Endothelial cell (in vitro differentiated cells): ENCODE results near the gene REST. TPM values are rescaled to one million over a fixed set of nuclear protein-coding genes. Genes with fewer than 3 reads are reported as not detected.

Experiments
- DNase-seq: peaks from one replicate; pipeline ENCODE4 v3.0.0; 2021; ENCODE audit warnings: low spot score
- H3K27ac Mint-ChIP-seq: one replicate; pipeline ENCODE4 v1.8.0; 2021; ENCODE audit warnings: mixed read lengths, inconsistent platforms; ENCODE audit not compliant: unreplicated experiment
- H3K27me3 Mint-ChIP-seq: one replicate; pipeline ENCODE4 v1.8.0; 2021; ENCODE audit warnings: mild to moderate bottlenecking, moderate library complexity, mixed read lengths, inconsistent platforms; ENCODE audit not compliant: unreplicated experiment
- H3K36me3 Mint-ChIP-seq: one replicate; pipeline ENCODE4 v1.8.0; 2021; ENCODE audit warnings: mild to moderate bottlenecking, low read depth, mixed read lengths, inconsistent platforms; ENCODE audit not compliant: unreplicated experiment
- H3K4me1 Mint-ChIP-seq: one replicate; pipeline ENCODE4 v1.8.0; 2021; ENCODE audit warnings: mild to moderate bottlenecking, mixed read lengths, inconsistent platforms; ENCODE audit not compliant: unreplicated experiment
- H3K4me3 Mint-ChIP-seq: one replicate; pipeline ENCODE4 v1.8.0; 2021; ENCODE audit warnings: mild to moderate bottlenecking, mixed read lengths, inconsistent platforms; ENCODE audit not compliant: unreplicated experiment
- H3K9me3 Mint-ChIP-seq: one replicate; pipeline ENCODE4 v1.8.0; 2021; ENCODE audit warnings: mixed read lengths, inconsistent platforms; ENCODE audit not compliant: unreplicated experiment
- CTCF ChIP-seq: fragments of 200-600 bp; sonication (generic); IDR thresholded peaks from one replicate; pipeline ENCODE4 v1.5.0; 2021; ENCODE audit warnings: antibody characterized with exemption; ENCODE audit not compliant: unreplicated experiment
- total RNA-seq: library from RNA; stranded (reverse); fragmentation: NEBNext Ultra II Directional; extraction: Animal tissue kit (Norgen Biotek cat#: 25700); gene quantifications from one replicate; pipeline ENCODE4 v1.2.1, GENCODE V29; 2021; ENCODE audit not compliant: unreplicated experiment

The REST gene
- total RNA-seq, 1 donor from 2014 or later = 70.4 TPM

GRCh38 chr4:56863441-56864139 lies 44.1 kb upstream of the REST start:
- DNase-seq = no peak
- Mint-ChIP-seq H3K36me3 (no peaks in the 10 kb centered on the region), H3K4me1 (no peaks in the 10 kb centered on the region), H3K4me3 (no peak overlapping the region), H3K27me3 (no peaks in the 10 kb centered on the region), H3K9me3 (no peaks in the 10 kb centered on the region), H3K27ac (no peak overlapping the region)
- TF ChIP-seq CTCF = no peak

GRCh38 chr4:56870946-56871345 lies 36.8 kb upstream of the REST start:
- Mint-ChIP-seq H3K36me3 (no peaks in the 10 kb centered on the region), H3K4me3 (no peak overlapping the region), H3K27ac (no peak overlapping the region), H3K27me3 (no peaks in the 10 kb centered on the region), H3K9me3 (no peaks in the 10 kb centered on the region), H3K4me1 (peaks cover 8% of the 10 kb centered on the region)
- no peak for DNase-seq
- no peak for TF ChIP-seq CTCF

- Mint-ChIP-seq H3K4me1 (peaks cover 8% of the 10 kb centered on the region), H3K36me3 (no peaks in the 10 kb centered on the region), H3K27ac (no peak overlapping the region), H3K27me3 (no peaks in the 10 kb centered on the region), H3K9me3 (no peaks in the 10 kb centered on the region), H3K4me3 (no peak overlapping the region)
- TF ChIP-seq CTCF = no peak
- peak; percentile 8 for DNase-seq
Measured at GRCh38 chr4:56871371-56871866, 36.3 kb upstream of the REST start.

GRCh38 chr4:56874166-56874565 lies 33.5 kb upstream of the REST start:
- no peaks in the 10 kb centered on the region for H3K36me3 Mint-ChIP-seq
- H3K4me1 Mint-ChIP-seq = peaks cover 8% of the 10 kb centered on the region
- H3K27me3 Mint-ChIP-seq = peaks cover 1% of the 10 kb centered on the region
- no peak for TF ChIP-seq CTCF
- DNase-seq = no peak
- H3K4me3 Mint-ChIP-seq = no peak overlapping the region
- no peaks in the 10 kb centered on the region for H3K9me3 Mint-ChIP-seq
- H3K27ac Mint-ChIP-seq = no peak overlapping the region

- DNase-seq = no peak
- H3K4me1 Mint-ChIP-seq = peaks cover 8% of the 10 kb centered on the region
- no peaks in the 10 kb centered on the region for H3K36me3 Mint-ChIP-seq
- peaks cover 1% of the 10 kb centered on the region for H3K27me3 Mint-ChIP-seq
- no peak overlapping the region for H3K4me3 Mint-ChIP-seq
- no peak for TF ChIP-seq CTCF
- no peaks in the 10 kb centered on the region for H3K9me3 Mint-ChIP-seq
- H3K27ac Mint-ChIP-seq = no peak overlapping the region
Measured at GRCh38 chr4:56874923-56875322, 32.8 kb upstream of the REST start.
